Medulla oblongata (tissue), 1 donor: ENCODE data around the gene IL1RAPL1.
"Not testable (repeated sequence)": the region's sequence is repeated elsewhere in the genome, so short reads cannot be mapped to it uniquely, and the experiment has no call there.

Source experiments
- DNase-seq: peaks from one replicate; pipeline ENCODE4 v3.0.0-alpha.2; 2015; ENCODE audit errors: extremely low spot score

Gene IL1RAPL1

DNA sequence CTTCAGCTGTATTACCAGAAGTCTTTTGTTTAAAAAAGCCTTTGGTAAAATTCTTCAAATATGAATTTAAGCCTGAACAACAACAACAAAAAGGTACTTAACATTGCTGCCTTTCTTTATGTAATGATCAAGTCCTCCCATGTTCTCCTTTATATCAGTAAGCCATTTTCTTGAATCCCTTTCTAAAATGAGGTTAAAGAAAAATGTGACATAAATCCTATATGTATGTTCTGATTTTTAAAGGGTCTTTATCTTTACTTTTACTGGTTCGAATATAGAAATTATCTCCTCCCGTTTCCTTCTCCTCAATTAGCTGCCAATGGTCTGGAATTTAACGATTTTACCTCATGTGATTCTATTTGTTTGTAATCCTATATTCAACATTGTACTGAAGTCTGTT is 522.8 kb downstream of the IL1RAPL1 start:
- DNase-seq = no peak

- no peak for DNase-seq
Observed at GRCh38 chrX:29113221-29113620, 526.0 kb downstream of the IL1RAPL1 start.

GRCh38 chrX:29122817-29123216 is 535.6 kb downstream of the IL1RAPL1 start:
- DNase-seq = not testable (repeated sequence)

GRCh38 chrX:29130905-29131304 is 543.7 kb downstream of the IL1RAPL1 start:
- DNase-seq = no peak

- no peak for DNase-seq
Observed at GRCh38 chrX:29136904-29137303, 549.7 kb downstream of the IL1RAPL1 start.

DNA sequence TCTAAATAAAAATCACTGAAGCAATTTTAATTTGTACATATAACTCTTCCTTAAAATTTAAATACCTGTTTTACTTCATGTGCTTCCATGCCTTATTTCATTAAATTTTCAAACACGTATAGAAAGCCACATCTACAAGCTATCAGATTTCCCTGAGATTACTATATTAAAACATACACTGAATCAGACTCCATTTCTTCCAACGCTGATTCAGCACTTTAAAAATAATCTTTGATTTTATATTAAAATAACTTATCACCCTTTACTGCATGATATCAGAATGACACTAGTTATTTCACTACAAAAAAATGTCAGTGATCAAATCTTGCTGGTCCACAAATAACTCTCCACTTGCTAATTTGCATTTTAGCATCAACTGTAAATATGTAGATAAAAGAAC is 550.8 kb downstream of the IL1RAPL1 start:
- DNase-seq = no peak

GRCh38 chrX:29143356-29143755 is 556.1 kb downstream of the IL1RAPL1 start:
- no peak for DNase-seq

DNA sequence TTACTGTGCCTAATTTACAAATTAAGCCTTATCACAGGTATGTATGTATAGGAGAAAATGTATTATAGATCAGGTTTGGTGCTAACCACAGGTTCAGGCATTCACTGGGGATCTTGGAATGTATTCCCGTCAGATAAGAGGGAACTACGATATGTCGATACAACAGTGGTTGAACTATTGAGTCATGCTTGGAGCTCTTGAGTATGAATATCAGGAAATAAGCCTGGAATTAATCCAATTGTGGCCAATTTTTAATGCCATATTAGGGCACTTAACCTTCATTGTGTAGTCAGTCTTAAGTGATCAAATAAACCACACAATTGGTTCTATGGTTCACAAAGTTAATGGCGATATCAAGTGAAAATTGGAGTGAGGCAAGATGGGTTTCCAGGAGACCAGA is 556.5 kb downstream of the IL1RAPL1 start:
- DNase-seq = no peak

DNA sequence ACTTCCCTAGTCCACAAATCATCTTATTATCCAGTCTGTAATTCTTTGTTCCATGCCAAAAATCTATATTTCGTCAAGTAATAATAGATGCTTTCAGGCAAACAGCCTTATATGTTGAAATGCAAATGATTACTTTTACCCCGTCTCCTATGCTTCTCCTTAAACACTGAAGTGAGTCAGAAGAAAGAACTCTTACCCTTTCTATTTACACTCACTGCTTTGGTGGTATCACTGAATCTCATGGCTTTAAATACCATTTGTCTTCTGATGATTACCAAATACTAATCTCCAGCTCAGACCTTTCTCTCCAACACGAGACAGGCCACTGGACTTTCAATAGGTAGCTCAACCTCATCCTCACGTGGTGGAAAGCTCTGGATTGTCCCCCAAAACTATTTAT is 558.1 kb downstream of the IL1RAPL1 start:
- no peak for DNase-seq

DNA sequence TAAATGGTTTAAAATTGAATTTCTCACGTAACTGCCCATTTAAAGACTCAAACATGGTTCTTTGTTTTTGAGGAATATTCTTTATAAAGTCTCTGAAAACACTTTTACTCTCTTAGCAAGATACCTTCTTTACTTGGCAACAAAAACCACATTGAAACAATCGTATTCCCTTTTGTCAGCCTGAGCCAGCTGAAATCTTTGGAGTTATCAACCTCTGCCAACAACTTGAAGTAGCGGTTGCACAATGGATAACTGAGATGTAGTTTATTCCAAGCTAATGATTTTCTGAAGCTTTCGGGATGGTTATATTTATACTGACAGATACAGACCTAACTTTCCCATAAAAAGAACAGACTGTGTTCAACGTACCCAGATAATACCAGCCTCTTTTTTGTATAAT is 561.3 kb downstream of the IL1RAPL1 start:
- no peak for DNase-seq

- peak; percentile 11 for DNase-seq
Observed at GRCh38 chrX:29155286-29155685, 568.0 kb downstream of the IL1RAPL1 start.

GRCh38 chrX:29172880-29173279 is 585.6 kb downstream of the IL1RAPL1 start:
- no peak for DNase-seq

GRCh38 chrX:29187264-29187663 is 600.0 kb downstream of the IL1RAPL1 start:
- no peak for DNase-seq

- no peak for DNase-seq
Observed at GRCh38 chrX:29196501-29196900, 609.3 kb downstream of the IL1RAPL1 start.

DNA sequence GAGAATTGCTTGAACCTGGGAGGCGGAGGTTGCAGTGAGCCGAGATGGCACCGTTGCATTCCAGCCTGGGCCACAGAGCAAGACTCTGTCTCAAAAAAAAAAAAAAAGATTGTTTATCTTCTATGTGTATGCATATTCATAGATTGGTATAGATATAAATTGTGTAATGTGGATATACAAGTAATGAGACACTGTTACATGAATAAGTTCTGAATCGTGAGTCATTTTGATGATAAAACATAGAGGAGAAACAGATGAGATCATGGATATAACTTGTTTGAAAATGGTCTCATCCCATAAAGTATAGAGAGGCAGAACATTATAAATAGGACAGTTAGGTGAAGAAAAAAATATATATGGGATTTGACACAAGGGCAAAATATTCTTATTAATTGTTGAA is 628.0 kb downstream of the IL1RAPL1 start:
- DNase-seq = no peak

DNA sequence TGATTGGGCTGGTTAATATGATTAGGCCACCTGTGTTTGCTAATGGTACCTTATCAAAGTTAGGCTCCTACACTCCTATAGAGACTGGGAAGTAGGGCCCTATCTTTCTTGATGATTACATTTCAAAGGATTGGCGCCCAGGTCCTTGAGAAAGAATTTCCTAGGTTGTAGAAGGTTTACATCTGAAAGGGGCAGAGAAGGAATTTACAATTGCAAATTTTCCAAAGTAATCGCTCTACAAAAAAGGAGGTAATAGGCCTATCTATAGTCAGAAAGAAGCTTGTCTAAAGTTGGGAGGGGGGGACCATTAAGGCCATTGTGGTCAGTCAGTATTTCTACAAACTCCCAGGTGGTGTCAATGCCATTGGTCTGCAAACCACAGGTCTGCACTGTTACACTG is 638.4 kb downstream of the IL1RAPL1 start:
- no peak for DNase-seq

- DNase-seq = peak; percentile 2
Observed at GRCh38 chrX:29229802-29230201, 642.6 kb downstream of the IL1RAPL1 start.

- peak; percentile 3 for DNase-seq
Observed at GRCh38 chrX:29231800-29232199, 644.6 kb downstream of the IL1RAPL1 start.

- no peak for DNase-seq
Observed at GRCh38 chrX:29233592-29234183, 646.4 kb downstream of the IL1RAPL1 start.

- no peak for DNase-seq
Observed at GRCh38 chrX:29237972-29238371, 650.7 kb downstream of the IL1RAPL1 start.

- no peak for DNase-seq
Observed at GRCh38 chrX:29241809-29242208, 654.6 kb downstream of the IL1RAPL1 start.

DNA sequence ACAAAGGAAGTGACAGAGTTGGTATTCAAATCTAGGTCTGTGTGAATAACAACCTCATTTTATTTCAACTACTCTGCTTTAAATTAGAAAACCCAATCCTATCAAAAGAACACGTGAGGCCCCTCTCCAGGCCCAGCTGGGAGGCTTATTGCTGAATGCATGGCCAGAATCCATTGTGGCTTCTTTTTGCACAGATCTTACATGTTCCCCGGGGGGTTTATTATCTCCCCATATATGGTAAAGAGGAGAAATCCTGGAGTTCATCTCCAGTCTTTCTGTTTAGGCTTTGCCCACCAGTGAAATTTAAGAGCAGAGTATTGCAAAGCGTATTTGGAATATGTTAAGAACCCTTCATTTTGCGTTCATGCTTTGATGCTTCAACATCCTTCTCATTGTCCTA is 655.6 kb downstream of the IL1RAPL1 start:
- no peak for DNase-seq

GRCh38 chrX:29243942-29244341 is 656.7 kb downstream of the IL1RAPL1 start:
- no peak for DNase-seq

DNA sequence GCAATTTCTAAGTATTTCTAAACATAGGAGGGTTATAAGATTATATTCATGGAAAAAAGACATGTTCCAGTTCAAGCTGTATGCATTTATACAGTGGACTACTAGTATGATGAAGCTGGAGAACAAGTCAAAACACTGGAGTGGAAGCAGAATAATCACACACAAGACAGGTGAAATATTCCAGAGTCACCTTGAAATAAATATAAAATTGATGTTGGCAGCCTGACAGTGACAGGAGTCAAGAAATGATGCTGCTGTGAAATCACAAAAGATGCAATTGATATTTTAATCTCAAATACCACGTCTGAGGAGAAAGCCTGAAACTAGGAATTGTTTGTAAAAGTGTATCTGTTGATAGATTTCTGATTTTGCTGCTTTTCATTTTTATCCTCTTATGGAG is 667.3 kb downstream of the IL1RAPL1 start:
- DNase-seq = no peak
